Stimulated activated CD4-positive, alpha-beta T cell treated with anti-CD3 and anti-CD28 coated beads, Interleukin-4, amount 100 ng/mL, for 48 hours (primary cell): ENCODE measurements around the gene SGIP1.

Experiments
- DNase-seq, 2 donors: peaks; one replicate each; pipeline ENCODE4 v3.0.0-alpha.2; 2020; ENCODE audit warnings: low read depth in 2 of 2

Gene SGIP1

GRCh38 chr1:66533804-66534740 is at the start of gene SGIP1:
SGIP1 (plus strand) TSS chr1:66534153; CDS start chr1:66534359, 206 bp downstream.
- DNase-seq = no peak

- DNase-seq = no peak
Observed at GRCh38 chr1:66489151-66489550, 44.8 kb upstream of the SGIP1 start.

GRCh38 chr1:66489972-66490601 is 43.9 kb upstream of the SGIP1 start:
- no peak for DNase-seq

GRCh38 chr1:66490816-66491215 is 43.1 kb upstream of the SGIP1 start:
- no peak for DNase-seq

GRCh38 chr1:66492424-66492823 is 41.5 kb upstream of the SGIP1 start:
- DNase-seq = no peak

- no peak for DNase-seq
Observed at GRCh38 chr1:66493731-66494130, 40.2 kb upstream of the SGIP1 start.

- DNase-seq = no peak
Observed at GRCh38 chr1:66494482-66494881, 39.5 kb upstream of the SGIP1 start.

GRCh38 chr1:66495495-66495894 is 38.5 kb upstream of the SGIP1 start:
- DNase-seq = no peak

- DNase-seq = no peak
Observed at GRCh38 chr1:66497910-66498309, 36.0 kb upstream of the SGIP1 start.

GRCh38 chr1:66500301-66500700 is 33.7 kb upstream of the SGIP1 start:
- DNase-seq = no peak

GRCh38 chr1:66502086-66502485 is 31.9 kb upstream of the SGIP1 start:
- no peak for DNase-seq

- DNase-seq = peak; percentile 16 to 28
Observed at GRCh38 chr1:66503841-66504470, 30.0 kb upstream of the SGIP1 start.

GRCh38 chr1:66505671-66506392 is 28.1 kb upstream of the SGIP1 start:
- no peak for DNase-seq

GRCh38 chr1:66506393-66506687 is 27.6 kb upstream of the SGIP1 start:
- no peak for DNase-seq

- DNase-seq = no peak
Observed at GRCh38 chr1:66506991-66507390, 27.0 kb upstream of the SGIP1 start.

GRCh38 chr1:66510407-66510806 is 23.5 kb upstream of the SGIP1 start:
- no peak for DNase-seq

GRCh38 chr1:66511118-66511517 is 22.8 kb upstream of the SGIP1 start:
- no peak for DNase-seq

- no peak for DNase-seq
Observed at GRCh38 chr1:66517959-66518358, 16.0 kb upstream of the SGIP1 start.

GRCh38 chr1:66518654-66519053 is 15.3 kb upstream of the SGIP1 start:
- no peak for DNase-seq

GRCh38 chr1:66519992-66520391 is 14.0 kb upstream of the SGIP1 start:
- no peak for DNase-seq

- no peak for DNase-seq
Observed at GRCh38 chr1:66520655-66521054, 13.3 kb upstream of the SGIP1 start.

GRCh38 chr1:66521721-66522365 is 12.1 kb upstream of the SGIP1 start:
- no peak for DNase-seq
